ENCODE data around the gene NHEJ1. TPM values are rescaled to one million over a fixed set of nuclear protein-coding genes. Genes with fewer than 3 reads are reported as not detected.

Gene NHEJ1
- total and polyA plus RNA-seq, 9 of the 15 experiments (the other 6 are each of a cell fraction or from before 2014, with no cell fraction given), result 9.0 to 23.7 (median 13.9) TPM

GRCh38 chr2:219177552-219178376 is 17.1 kb upstream of the NHEJ1 start, which contains the start of gene RETREG2 (continued):
- TF ChIP-seq PHTF2 (CRISPR knock-in tag; IDR thresholded peaks at IDR 0.05) (no peak), NUFIP1 (IDR thresholded peaks at IDR 0.05; ENCODE audit: partially characterized antibody) (no peak), ZNF143 (CRISPR knock-in tag; IDR thresholded peaks at IDR 0.05) (no peak), USF1 (CRISPR knock-in tag; IDR thresholded peaks at IDR 0.05) (peak; percentile 95), SMARCE1 (IDR thresholded peaks at IDR 0.05) (peak; percentile 54; the same call in 1 of the 2 replicates), ZNF764 (CRISPR knock-in tag; IDR thresholded peaks at IDR 0.05; ENCODE audit: low read depth) (no peak), E2F3 (CRISPR knock-in tag; IDR thresholded peaks at IDR 0.05) (no peak), NCOA6 (IDR thresholded peaks at IDR 0.05) (no peak), MXI1 (IDR thresholded peaks at IDR 0.05; ENCODE audit: low read depth, low read length) (no peak), IRF9 (tag; IDR thresholded peaks at IDR 0.05) (no peak), TFE3 (CRISPR knock-in tag; IDR thresholded peaks at IDR 0.05) (peak; percentile 99), ZNF592 (IDR thresholded peaks at IDR 0.05) (0 out of 2 replicates have a peak, but pooled peaks have one; percentile 27), TAF7 (tag; IDR thresholded peaks at IDR 0.05) (no peak), ZNF274 (IDR thresholded peaks at IDR 0.05; ENCODE audit: borderline replicate concordance, low read depth, low read length) (no peak), GATA2 (CRISPR knock-in tag; IDR thresholded peaks at IDR 0.05) (no peak)

Measured in K562 (cell line).